SK-N-SH (cell line): ENCODE data around the gene UTP18. TPM values are rescaled to one million over a fixed set of nuclear protein-coding genes. Genes with fewer than 3 reads are reported as not detected.

Source experiments
- CTCF ChIA-PET: fragments of 300-600, 350-600 bp; formaldehyde crosslinking; extraction: SDS; loops from one replicate; lab custom pipeline; 2021; lab: Yijun Ruan, JAX
- POLR2A ChIA-PET: fragments of 350-600 bp; sonication (Branson Sonifier 250); formaldehyde crosslinking; extraction: SDS; loops from one replicate; lab custom pipeline; 2020; ENCODE audit warnings: antibody characterized with exemption, inconsistent platforms; lab: Yijun Ruan, JAX
- DNase-seq: peaks from one replicate; pipeline ENCODE4 v3.0.0; 2012
- H2AFZ ChIP-seq: fragments of 200-600 bp; sonication (generic); 2 replicates; pipeline ENCODE4 v1.8.1; 2016; ENCODE audit warnings: antibody characterized with exemption, mild to moderate bottlenecking, low read depth
- H3F3A ChIP-seq: fragments of 200-600 bp; sonication (generic); replicated peaks from 2 replicates; pipeline ENCODE3; 2016; ENCODE audit warnings: antibody characterized with exemption, mild to moderate bottlenecking; ENCODE audit not compliant: insufficient read depth
- H3K27ac ChIP-seq, 2 experiments: fragments of 200-500 bp in 1 of 2; fragments of 200-600 bp in 1 of 2; sonication (Bioruptor generic) in 1 of 2; sonication (generic), shearing (Covaris generic) in 1 of 2; 2 replicates each; pipeline versions ENCODE4 v1.5.1 to v1.6.1; 2014 to 2016; ENCODE audit warnings: low read depth in 2 of 2, inconsistent platforms in 1 of 2, low read length in 1 of 2, mild to moderate bottlenecking in 1 of 2, mixed read lengths in 1 of 2
- H3K27me3 ChIP-seq: fragments of 200-600 bp; sonication (generic), shearing (Covaris generic); 2 replicates; pipeline ENCODE4 v1.6.1; 2016; ENCODE audit warnings: mixed run types; ENCODE audit not compliant: insufficient read depth
- H3K36me3 ChIP-seq, 2 experiments: fragments of 200-500 bp in 1 of 2; fragments of 200-600 bp in 1 of 2; sonication (Bioruptor generic) in 1 of 2; sonication (generic) in 1 of 2; replicated peaks in 1 of 2; 2 replicates each; pipeline versions ENCODE3 to v1.5.1; 2014 to 2016; ENCODE audit warnings: low read length in 1 of 2, mild to moderate bottlenecking in 1 of 2; ENCODE audit not compliant: insufficient read depth in 2 of 2, control insufficient read depth in 1 of 2
- H3K4me1 ChIP-seq, 2 experiments: fragments of 200-500 bp in 1 of 2; fragments of 200-600 bp in 1 of 2; sonication (Bioruptor generic) in 1 of 2; sonication (generic), shearing (Covaris generic) in 1 of 2; 2 replicates each; pipeline versions ENCODE4 v1.5.1 to v1.6.1; 2014 to 2016; ENCODE audit warnings: low read depth in 1 of 2, low read length in 1 of 2, mixed run types in 1 of 2; ENCODE audit not compliant: insufficient read depth in 2 of 2, control insufficient read depth in 1 of 2
- H3K4me2 ChIP-seq: fragments of 200-600 bp; sonication (generic), shearing (Covaris generic); 2 replicates; pipeline ENCODE4 v1.6.1; 2017; ENCODE audit warnings: mixed run types
- H3K4me3 ChIP-seq, 2 experiments: fragments of 200-500 bp in 1 of 2; fragments of 200-600 bp in 1 of 2; sonication (Bioruptor generic) in 1 of 2; sonication (generic), shearing (Covaris generic) in 1 of 2; 2 replicates each; pipeline versions ENCODE4 v1.5.1 to v1.8.1; 2014 to 2016; ENCODE audit warnings: low read depth in 2 of 2, inconsistent platforms in 1 of 2, low read length in 1 of 2, mild to moderate bottlenecking in 1 of 2, mixed read lengths in 1 of 2, moderate library complexity in 1 of 2
- H3K79me2 ChIP-seq: fragments of 200-600 bp; sonication (generic); 2 replicates; pipeline ENCODE4 v1.8.1; 2017; ENCODE audit warnings: mild to moderate bottlenecking; ENCODE audit not compliant: insufficient read depth
- H3K9ac ChIP-seq: fragments of 200-600 bp; sonication (generic); 2 replicates; pipeline ENCODE4 v1.6.1; 2017; ENCODE audit warnings: mixed run types
- H3K9me2 ChIP-seq: fragments of 200-600 bp; sonication (generic); 2 replicates; pipeline ENCODE4 v1.6.1; 2017; ENCODE audit warnings: mixed run types
- H3K9me3 ChIP-seq: fragments of 200-600 bp; sonication (generic); 2 replicates; pipeline ENCODE4 v1.6.1; 2017; ENCODE audit warnings: mixed run types, mild to moderate bottlenecking, moderate library complexity
- H4K20me1 ChIP-seq: fragments of 200-600 bp; sonication (generic); 2 replicates; pipeline ENCODE4 v1.6.1; 2017; ENCODE audit warnings: mild to moderate bottlenecking, mixed run types; ENCODE audit not compliant: insufficient read depth
- CHD2 ChIP-seq: fragments of 150-350 bp; IDR thresholded peaks from 2 replicates; pipeline ENCODE4 v1.6.1; 2018; ENCODE audit warnings: low read length; ENCODE audit not compliant: partially characterized antibody
- CTCF ChIP-seq: fragments of 200-600 bp; sonication (generic); IDR thresholded peaks from 2 replicates; pipeline ENCODE4 v1.6.1; 2017; ENCODE audit warnings: antibody characterized with exemption, mild to moderate bottlenecking, moderate library complexity
- ELF1 ChIP-seq: IDR thresholded peaks from 2 replicates; pipeline ENCODE4 v1.4.0; 2012
- FOSL2 ChIP-seq: IDR thresholded peaks from 2 replicates; pipeline ENCODE4 v1.4.0; 2012; ENCODE audit warnings: low read depth, mild to moderate bottlenecking, moderate library complexity, borderline replicate concordance
- FOXJ3 ChIP-seq: sonication (generic); formaldehyde crosslinking; IDR thresholded peaks from 2 replicates; pipeline ENCODE4 v1.5.1; 2020; ENCODE audit warnings: mild to moderate bottlenecking, missing genetic modification reagents
- IRF3 ChIP-seq: fragments of 150-350 bp; IDR thresholded peaks from 2 replicates; pipeline ENCODE4 v1.6.1; 2016; ENCODE audit warnings: mild to moderate bottlenecking, low read depth, low read length
- JUND ChIP-seq: IDR thresholded peaks from 2 replicates; pipeline ENCODE4 v1.4.0; 2012
- NRF1 ChIP-seq: IDR thresholded peaks from 2 replicates; pipeline ENCODE4 v1.6.1; 2012; ENCODE audit warnings: low read depth, mild to moderate bottlenecking, low read length
- POLR2AphosphoS5 ChIP-seq: IDR thresholded peaks from 2 replicates; pipeline ENCODE4 v1.6.1; 2012; ENCODE audit warnings: low read depth, low read length
- RAD21 ChIP-seq: IDR thresholded peaks from 2 replicates; pipeline ENCODE4 v1.6.1; 2012; ENCODE audit warnings: mild to moderate bottlenecking, low read length
- RFX5 ChIP-seq: IDR thresholded peaks from 2 replicates; pipeline ENCODE4 v1.6.1; 2012; ENCODE audit warnings: mild to moderate bottlenecking, improper control_type of control experiment, low read length
- RXRA ChIP-seq: IDR thresholded peaks from 2 replicates; pipeline ENCODE4 v1.4.0; 2012; ENCODE audit warnings: low read depth, mild to moderate bottlenecking, borderline replicate concordance
- SIN3A ChIP-seq: IDR thresholded peaks from 2 replicates; pipeline ENCODE4 v1.6.1; 2012; ENCODE audit warnings: low read depth, mild to moderate bottlenecking, low read length, moderate library complexity, borderline replicate concordance
- SMC3 ChIP-seq: IDR thresholded peaks from 2 replicates; pipeline ENCODE4 v1.6.1; 2012; ENCODE audit warnings: low read depth, low read length, improper control_type of control experiment
- ZBTB33 ChIP-seq: IDR thresholded peaks from 2 replicates; pipeline ENCODE4 v1.4.0; 2012; ENCODE audit warnings: low read depth, borderline replicate concordance
- WGBS: methylation state at CpG from one replicate; pipeline ENCODE4 v1.1.6; 2017; ENCODE audit warnings: low lambda C conversion rate; 5-methylcytosine and 5-hydroxymethylcytosine counted together
- polyA plus RNA-seq, 3 experiments: library from polyadenylated mRNA; depleted of rRNA; stranded (reverse); fragments of >200 nt; gene quantifications; 2 replicates each; pipeline ENCODE4 v1.2.3, GENCODE V29; 2012
- TF ChIP-seq, protein P1 (sequence below): IDR thresholded peaks from 2 replicates; pipeline ENCODE4; 2012

UTP18 gene
- polyA plus RNA-seq, 1 of the 3 experiments (the other 2 are of a cell fraction), result 28.4 TPM

- TF ChIP-seq, protein P1, sequence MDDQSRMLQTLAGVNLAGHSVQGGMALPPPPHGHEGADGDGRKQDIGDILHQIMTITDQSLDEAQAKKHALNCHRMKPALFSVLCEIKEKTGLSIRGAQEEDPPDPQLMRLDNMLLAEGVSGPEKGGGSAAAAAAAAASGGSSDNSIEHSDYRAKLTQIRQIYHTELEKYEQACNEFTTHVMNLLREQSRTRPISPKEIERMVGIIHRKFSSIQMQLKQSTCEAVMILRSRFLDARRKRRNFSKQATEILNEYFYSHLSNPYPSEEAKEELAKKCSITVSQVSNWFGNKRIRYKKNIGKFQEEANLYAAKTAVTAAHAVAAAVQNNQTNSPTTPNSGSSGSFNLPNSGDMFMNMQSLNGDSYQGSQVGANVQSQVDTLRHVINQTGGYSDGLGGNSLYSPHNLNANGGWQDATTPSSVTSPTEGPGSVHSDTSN, result no peak
- TF ChIP-seq RXRA (no peak), ZBTB33 (no peak), FOXJ3 (CRISPR knock-in tag) (no peak), SIN3A (no peak)
- TF ChIP-seq, all 33 proteins: peak for 0
These were observed 30.0 kb upstream of the UTP18 start (continued) for GRCh38 chr17:51230306-51230705.

GRCh38 chr17:51231999-51232398, 28.3 kb upstream of the UTP18 start:
- Histone ChIP-seq H3F3A (no peaks in the 10 kb centered on the region), H4K20me1 (peaks cover 9% of the 10 kb centered on the region; the same call in 1 of the 2 replicates), H3K9ac (no peak overlapping the region), H3K4me2 (no peak overlapping the region), H3K9me2 (no peaks in the 10 kb centered on the region), H3K4me3 (no peak overlapping the region), H3K27me3 (no peaks in the 10 kb centered on the region), H3K36me3 (peaks cover 0 to 21% of the 10 kb centered on the region in 2 experiments), H3K9me3 (no peaks in the 10 kb centered on the region), H3K27ac (no peak overlapping the region), H3K4me1 (no peaks in the 10 kb centered on the region), H2AFZ (no peak overlapping the region), H3K79me2 (peaks cover 94% of the 10 kb centered on the region)
- 88% methylated on average over 4 of the region's 4 CpGs for WGBS
- TF ChIP-seq SIN3A (no peak), CHD2 (no peak), POLR2AphosphoS5 (no peak), JUND (no peak), NRF1 (no peak), RAD21 (no peak), RXRA (no peak), RFX5 (no peak), ZBTB33 (no peak), SMC3 (no peak), CTCF (no peak), FOSL2 (no peak), IRF3 (no peak), ELF1 (no peak)
- ChIA-PET POLR2A (no interaction called here), CTCF (no interaction called here)
- DNase-seq, result no peak
